NCI-H748 treated with DMSO at 0.1 percent for 48 hours (cell line): ENCODE data around the gene SMAP1.
"Not testable (repeated sequence)": the region's sequence is repeated elsewhere in the genome, so short reads cannot be mapped to it uniquely, and the experiment has no call there.

Source experiments
- DNase-seq: peaks from one replicate; lab custom pipeline; 2025; lab: John Stamatoyannopoulos, UW

SMAP1 gene

DNA sequence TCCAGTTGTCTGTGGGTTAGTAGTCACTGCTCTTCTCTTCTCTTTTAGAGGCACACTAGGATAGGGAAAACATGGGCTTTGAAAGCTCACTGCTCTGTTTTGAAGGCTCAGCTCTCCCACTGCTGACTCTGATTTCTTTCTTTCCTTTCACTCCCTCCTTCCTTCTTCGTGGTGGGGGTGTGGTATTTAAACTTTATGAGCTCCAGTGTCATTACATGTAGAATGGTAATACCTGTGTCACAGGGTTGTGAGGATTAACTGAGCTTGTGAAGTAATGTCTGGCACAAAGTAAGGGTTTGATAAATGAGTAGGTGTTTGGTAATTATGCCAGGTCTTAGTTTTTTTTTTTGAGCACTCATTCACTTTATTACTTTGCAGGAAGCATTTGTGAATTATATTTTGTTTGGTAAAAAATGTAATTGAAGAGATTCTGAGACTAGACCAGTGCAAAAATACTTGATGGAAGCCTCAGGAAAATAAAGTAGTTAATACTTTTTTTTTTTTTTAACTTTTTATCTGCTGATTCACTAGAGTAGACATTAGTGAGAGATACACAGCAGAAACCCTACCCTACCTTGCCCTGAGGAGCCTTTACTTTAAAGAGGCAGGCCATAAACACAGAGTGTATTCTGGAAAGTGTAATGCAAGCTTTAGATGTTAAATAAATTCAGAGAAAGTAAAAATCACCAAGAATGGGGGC lies 17.3 kb downstream of the SMAP1 start:
- no peak for DNase-seq

DNA sequence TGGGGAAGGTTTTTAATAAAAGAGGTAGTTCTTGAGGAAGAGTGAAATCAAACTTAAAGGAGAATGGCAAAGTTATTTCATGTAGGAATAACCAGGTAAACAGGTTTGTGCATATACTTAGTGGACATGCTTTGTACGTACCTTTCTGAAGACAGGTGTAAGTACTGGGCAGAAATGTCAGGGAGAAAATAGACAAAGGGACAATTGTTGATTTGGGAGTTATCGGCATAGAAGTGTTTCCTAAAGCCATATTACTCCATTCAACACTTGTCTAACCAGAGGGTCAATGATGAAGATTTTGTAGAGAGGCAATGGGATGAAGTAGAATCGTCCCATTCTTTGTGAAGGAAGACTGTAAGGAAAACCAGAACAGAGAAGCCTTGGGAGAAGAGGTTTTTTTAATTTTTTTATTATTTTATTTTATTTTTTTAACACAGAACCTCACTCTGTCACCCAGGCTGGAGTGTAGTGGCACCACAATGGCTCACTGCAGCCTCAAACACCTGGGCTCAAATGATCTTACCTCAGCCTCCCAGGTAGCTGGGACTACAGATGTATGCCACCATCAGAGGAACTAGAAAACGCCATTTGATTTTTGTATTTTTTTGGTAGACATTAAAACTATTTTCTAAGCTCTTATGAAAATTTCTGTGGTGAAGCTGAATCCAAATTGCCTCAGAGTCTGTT lies 18.0 kb downstream of the SMAP1 start:
- DNase-seq = no peak

DNA sequence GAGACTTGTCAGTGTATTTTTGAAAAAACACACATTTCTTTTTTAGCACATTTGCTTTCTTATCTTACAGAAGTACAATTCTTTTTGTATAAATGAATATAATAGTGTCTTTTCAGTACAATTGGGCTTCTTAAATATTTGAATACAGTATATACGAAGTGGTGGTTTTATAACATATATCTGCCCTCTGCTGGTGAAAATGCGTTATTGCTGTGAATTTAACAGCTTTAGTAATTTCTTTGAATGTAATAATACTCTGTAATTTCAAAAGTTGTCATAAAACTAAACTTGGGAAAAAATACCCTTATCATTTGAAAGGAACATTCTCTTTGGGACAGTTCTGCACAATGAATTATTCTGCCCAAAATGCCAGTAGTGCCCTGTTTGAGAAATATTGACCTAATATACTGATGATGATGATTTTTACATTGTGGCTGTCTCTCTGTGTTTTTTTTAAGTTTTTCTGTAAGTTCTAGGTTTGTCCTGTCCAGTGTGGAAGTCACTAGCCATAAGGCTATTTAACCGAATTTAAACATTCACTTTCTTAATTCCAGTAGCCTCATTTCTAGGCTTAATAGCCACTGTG lies 19.0 kb downstream of the SMAP1 start:
- DNase-seq = no peak

DNA sequence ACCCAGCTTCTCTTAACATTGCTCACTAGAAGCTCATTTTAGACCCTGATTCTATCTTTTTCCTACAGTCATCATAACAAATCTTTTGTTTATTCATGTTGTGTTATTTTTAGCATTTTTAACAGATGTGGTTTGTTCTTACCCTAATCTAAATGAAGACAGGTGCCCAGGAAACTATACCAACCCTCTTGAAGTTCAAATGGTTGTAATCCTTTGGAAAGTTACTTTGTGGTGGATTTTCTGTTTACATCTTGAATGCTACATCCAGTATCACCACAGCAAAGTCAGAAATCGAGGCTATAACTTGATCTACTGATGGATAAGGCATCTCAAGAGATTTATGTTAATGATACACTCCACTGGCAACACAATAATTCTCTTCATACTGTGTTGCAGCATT lies 26.2 kb downstream of the SMAP1 start:
- DNase-seq = no peak

DNA sequence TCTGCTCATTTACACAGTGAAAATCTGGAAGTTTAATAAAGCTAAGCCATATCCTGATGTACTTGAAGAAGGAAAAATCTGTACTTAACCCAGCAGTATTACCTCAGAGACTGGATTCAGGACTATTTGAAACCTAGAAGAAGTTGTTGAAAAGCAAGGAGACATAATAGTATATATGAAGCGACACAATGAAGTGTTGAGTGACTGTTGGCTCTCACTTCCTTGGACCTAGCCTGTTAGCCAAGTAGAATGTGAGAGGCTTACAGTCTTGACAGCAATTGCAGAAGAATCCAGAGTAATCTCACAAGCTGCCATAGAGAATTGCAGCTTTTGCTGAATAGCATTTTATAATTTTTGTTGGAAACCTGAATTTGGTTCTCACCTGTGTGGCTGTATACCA lies 26.7 kb downstream of the SMAP1 start:
- no peak for DNase-seq

DNA sequence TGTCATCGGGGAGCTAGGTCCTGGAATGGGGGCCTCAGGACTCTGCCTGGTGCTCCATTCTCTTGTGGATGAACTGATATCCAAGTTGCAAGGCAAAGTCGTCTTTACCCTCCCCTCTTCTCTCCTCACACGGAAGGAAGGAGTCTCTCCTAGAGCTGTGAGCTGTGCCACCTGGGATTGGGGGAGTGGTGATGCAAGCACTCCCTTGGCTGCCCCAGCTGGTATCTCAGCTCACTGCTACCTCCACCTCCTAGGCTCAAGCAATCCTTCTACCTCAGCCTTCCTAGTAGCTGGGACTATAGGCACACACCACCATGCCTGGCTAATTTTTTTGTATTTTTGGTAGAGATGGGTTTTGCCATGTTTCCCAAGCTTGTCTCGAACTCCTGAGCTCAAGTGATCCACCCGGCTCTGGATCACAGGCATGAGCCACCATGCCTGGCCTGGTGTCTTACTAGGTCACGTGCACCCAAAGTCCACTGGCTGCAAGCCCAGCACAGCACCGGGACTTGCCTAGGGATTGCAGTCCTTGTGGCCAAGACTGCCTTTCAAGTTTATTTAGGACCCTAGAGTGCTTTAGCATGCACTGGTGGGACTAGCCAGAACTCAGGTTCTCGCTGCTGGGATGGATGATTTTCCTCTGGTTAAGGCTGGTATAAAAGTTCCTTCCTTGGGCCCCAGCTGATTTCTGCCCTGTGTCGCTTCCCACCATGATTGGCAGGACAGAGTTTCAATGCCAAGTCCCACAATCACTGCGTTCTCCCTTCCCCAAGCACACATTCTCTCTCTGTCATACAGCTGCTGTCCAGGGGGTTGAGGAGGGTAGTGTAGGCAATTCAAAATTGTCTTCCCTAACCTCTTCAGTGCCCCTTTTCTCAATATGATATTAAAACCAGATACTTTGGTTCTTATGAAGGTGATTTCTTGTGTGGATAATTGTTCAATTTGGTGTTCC lies 33.5 kb downstream of the SMAP1 start:
- DNase-seq = no peak

DNA sequence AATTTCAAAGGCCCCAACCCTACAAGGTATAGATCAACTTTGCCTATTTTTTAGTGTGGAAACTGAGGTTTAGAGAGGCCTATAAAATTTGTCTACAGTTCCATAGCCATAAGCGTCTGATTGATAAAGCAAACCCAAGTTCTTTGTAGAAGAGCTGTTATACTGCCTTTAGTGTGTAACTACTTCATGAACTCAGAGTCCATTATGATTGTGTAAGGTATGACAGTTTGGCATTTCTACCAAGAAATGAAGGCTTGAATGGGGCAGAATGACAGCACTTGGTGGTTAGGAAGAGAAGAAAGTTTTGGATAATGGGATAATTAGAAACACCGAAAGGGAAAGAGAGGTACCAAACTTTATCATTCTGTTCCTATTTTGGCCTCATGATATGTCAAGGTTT lies 38.1 kb downstream of the SMAP1 start:
- DNase-seq = no peak

DNA sequence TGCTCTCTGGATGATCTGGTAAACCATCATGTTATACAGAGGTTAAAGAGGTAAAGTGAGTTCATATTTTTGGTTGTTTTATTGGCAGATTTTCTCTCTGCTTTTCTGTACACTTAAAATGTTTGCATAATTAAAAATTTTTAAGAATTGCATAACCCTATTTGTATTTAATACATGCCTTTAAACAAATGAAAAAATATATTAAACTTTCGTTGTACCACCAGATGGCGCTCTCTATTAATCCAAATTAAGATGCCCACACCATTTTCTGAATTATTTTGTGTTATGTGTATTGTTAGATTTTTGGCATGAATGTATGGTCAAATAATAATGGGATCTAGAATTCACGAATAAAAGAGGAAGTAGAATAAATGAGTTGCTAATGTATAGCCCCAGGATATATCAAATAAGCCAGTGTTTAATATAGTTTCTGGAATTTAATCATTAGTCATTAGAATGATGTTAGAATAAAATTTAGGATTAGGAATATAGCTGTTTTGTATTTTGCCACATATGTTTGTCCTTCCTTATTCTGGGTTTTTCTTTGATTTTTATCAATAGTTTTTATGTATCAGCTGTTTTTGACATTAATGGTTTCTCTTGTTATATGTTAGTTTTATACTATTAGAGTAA lies 38.9 kb downstream of the SMAP1 start:
- DNase-seq = peak; percentile 52

DNA sequence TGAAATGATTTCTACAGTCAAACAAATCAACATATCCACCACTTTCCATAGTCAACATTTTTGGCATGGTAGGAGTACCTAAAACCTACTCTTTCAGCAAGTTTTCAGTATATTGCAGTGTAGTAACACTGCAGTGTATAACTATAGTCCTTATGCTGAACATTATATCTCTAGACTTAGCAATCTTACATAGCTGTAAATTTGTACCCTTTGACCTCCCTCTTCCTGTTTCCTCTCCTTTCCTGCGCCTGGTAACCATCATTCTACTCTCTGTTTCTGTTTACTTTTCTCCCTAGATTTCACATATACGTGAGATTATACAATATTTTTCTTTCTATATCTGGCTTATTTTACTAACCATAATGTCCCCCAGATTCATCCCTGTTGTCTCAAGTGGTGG lies 40.2 kb downstream of the SMAP1 start:
- DNase-seq = no peak

DNA sequence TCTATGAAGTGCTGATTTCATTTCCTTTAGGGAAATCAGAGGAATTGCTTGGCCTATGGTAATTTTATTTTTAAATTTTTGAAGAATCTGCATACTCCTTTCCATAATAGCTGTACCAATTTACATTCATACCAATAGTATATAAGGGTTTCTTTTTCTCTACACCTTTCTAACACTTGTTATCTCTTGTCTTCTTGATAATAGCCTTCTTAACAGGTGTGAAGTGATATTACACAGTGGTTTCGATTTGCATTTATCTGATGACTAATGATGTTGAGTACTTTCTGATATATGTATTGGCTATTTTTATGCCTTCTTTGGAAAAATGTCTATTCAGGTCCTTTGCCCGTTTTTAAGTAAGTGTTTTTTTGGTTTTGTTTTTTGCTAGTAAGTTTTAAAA lies 40.8 kb downstream of the SMAP1 start:
- DNase-seq = no peak

DNA sequence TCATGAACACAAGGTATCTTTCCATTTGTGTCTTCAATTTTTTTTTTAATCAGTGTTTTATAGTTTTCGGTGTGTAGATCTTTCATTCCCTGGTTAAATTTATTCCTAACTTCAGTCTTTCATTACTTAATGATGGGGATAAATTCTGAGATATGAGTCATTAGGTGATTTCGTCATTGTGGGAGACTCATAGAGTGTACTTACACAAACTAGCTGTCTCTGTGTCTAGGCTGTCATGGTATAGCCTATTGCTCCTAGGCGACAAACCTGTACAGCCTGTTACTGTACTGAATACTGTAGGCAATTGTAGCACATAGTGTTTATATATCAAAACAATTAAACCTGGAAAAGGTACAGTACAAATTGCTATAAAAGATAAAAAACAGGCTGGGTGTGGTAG lies 42.1 kb downstream of the SMAP1 start:
- no peak for DNase-seq

DNA sequence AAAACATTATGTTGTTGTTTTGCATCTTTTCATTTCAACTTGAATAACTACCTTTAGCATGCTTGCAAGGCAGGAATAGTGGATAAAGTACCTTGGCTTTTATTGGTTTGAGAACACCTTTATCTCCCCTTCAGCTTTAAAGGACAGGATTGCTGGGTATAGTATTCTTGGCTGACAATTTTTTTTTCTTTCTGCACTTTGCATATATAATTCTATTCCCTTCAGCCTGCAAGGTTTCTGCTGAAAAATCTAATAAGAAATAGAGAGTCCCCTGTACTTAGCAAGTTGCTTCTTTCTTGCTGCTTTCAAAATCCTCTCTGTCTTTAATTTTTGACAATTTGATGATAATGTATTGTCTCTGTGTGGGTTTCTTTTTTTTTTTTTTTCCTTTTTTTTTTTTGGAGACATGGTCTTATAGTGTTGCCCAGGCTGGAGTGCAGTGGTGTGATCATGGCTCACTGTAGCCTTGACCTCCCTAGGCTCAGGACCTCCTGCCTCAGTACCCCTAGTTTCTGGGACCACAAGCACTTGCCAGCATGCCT lies 47.1 kb downstream of the SMAP1 start:
- DNase-seq = no peak

DNA sequence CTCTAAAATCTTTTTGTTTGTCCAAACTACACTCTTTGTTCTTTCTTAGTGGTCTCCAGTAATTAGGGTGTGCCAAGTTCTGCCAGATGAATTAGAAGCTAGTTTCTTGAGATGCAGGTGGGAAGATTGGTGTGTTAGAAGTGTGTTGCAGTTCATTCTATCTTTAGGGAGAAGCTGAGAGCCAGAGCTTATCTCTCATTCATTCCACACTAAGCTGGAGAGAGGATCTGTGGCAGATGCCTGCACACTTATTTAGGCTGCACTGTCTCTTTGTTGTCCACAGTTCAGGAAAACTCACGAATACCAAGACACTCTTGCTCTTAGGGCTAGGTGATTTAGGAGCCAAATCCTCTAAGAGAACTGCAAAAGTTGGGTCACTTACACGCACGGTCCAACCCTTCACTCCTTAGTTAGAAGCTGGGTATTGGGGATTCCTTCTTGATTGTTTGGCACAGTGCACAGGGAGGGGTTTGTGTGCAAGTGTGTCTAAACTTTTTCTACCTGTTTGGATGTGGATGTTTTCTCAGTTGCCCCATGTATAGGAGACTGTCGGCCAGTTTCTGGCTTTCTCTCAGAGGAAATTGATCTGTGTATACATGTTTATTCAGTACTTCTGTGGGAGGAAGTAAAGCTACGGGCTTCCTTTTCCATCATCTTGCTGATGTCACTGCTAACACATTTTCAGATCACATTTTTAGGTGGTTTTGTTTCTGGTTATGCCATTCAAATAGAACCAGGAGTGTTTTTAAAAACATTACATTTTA lies 49.5 kb downstream of the SMAP1 start:
- no peak for DNase-seq

DNA sequence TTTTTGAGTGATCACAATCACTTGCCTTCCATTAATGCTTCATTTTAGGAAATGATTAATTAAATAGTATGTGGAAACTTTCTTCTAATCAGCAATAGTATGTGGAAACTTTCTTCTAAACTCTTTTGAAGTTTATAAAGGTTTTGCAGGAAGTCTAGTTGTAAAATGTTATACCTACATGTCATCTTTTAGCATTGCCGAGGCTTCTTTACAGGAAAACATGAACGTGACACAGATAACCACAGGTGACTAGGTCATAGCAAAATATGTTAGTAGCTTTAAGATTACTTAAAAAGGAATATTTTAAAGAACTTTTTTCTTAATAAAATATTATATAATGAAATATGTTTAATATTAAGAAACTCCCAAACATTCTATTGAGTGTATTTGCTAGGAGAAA lies 56.8 kb downstream of the SMAP1 start:
- DNase-seq = no peak

DNA sequence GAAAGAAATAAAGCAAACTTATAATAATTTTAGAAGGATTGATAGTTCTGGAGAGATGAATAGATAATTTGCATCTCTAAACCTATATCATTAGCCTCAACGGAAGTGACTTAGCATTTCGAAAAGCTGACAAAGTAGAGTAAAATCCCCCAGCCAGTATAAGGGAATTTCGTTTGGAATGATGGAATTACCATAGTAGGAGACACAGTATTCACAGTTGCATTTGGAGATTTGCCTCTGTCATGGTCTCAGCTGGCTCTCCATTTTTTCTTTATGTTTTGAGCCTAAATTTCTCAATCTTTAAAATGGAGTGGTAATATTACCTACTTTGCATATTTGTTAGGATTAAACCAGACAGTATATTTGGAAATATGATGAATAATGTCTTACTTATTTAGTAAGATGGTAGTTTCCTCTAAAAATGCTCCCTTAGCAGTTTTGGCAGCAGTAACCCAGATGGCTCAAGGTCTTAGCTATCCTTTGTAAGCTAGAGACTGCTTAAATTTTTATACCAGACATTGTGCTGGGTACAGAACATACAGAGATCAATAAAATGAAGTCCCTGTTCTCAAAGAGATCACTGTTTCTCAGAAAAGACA lies 58.2 kb downstream of the SMAP1 start:
- DNase-seq = no peak

DNA sequence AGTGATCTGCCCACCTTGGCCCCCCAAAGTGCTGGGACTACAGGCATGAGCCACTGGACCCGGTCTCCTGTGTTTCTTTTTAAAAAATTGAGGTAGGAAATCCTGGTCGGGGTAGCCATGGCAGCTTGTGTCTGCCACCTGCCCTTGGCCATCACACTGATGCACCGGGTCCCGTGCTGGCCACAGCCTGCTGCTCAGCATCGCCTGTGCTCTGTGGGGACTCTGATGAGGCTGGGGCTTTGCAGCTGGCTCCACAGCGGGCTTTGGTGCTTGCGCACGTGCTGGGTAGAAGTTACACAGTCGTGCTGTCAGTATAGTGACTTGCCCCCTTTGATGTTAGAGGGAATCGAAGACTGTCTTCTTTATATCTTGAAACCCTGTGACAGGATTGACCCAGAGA lies 66.7 kb downstream of the SMAP1 start:
- no peak for DNase-seq

DNA sequence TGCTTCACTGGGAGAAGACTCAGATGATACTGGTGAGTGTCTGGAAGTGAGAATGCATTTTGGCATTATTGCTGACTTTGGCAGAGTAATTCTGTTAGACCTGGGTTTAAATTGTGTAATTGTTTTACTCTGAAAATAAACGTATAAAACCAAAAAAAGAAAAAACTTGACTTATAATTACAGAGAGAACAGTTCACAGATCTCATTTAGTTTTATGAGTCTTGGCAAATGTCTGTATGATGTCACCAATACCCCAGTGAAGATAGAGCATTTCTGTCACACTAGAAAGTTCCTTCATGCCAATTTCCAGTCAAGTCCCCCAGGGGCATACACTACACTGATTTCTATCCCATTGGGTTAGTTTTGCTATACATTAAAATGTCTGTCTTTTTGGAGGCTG lies 67.3 kb downstream of the SMAP1 start:
- DNase-seq = no peak

DNA sequence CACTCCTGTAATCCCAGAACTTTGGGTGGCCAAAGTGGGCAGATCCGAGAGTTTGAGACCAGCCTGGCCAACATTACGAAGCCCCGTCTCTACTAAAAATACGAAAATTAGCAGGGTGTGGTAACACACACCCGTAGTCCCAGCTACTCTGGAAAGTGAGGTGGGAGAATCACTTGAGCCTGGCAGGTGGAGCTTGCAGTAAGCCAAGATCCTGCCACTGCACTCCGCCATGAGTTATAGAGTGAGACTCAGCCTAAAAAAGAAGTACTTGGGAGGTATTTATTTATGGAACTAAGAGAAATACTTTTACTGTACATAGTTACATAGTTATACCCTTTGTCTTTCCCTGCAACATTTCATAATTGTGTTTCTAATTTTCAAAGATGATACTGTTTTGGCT lies 67.8 kb downstream of the SMAP1 start:
- DNase-seq = no peak

DNA sequence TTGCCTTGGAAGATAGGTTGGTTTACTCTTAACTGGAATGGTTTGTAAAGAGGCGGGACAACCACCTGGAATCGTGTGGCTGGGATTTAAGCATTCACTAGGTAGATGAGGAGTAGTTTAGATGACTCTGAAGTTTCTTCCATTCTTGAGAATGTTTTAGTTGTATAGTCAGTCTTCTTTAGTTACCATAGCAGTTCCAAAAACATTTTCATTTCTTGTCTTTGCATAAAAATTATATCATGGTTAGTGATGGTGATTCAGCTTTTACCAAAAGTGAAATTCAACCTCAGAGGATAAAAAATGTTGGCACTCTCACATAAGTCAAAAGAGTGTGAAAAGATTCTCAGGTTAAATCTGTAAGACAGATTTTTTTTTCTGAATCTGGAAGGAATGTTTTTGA lies 70.3 kb downstream of the SMAP1 start:
- no peak for DNase-seq

DNA sequence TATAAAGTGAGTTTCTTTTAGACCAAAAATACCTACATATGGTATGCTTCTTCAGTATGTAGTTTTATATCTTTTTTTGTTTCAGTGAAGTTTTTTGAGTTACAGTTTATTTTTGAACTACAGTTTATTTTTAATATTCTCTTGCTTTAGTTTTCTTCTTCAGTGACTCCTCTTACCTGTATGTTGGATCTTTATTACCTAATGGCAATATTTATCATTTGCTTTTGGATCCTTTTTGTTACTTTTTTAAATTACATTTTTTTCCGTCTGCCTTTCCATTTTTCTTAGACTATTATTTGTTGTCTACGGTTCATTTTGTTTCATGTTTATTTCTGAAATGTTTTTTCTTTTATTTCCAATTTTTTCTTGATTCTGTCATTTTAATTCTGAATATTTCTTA lies 71.9 kb downstream of the SMAP1 start:
- no peak for DNase-seq

DNA sequence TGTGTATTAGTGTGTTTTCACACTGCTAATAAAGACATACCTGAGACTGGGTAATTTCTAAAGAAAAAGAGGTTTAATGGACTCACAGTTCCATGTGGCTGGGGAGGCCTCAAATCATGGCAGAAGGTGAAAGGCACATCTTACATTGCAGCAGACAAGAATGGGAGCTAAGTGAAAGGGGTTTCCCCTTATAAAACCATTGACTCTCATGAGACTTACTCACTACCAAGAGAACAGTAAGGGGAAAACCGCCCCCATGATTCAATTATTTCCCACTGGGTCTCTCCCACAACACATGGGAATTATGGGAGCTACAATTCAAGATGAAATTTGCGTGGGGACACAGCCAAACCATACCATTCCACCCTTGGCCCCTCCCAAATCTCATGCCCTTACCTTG lies 73.1 kb downstream of the SMAP1 start:
- not testable (repeated sequence) for DNase-seq
